Mesothelial cell of epicardium (in vitro differentiated cells): ENCODE measurements around the gene TMEM87B. TPM values are rescaled to one million over a fixed set of nuclear protein-coding genes. Genes with fewer than 3 reads are reported as not detected.

Experiments
- DNase-seq, 2 experiments: peaks; one replicate each; pipeline ENCODE4 v3.0.0; 2021; ENCODE audit warnings: low spot score in 2 of 2; ENCODE audit not compliant: unreplicated experiment in 2 of 2
- H3K27ac Mint-ChIP-seq: 2 replicates; pipeline ENCODE4 v1.8.0; 2021; ENCODE audit warnings: mixed read lengths
- H3K27me3 Mint-ChIP-seq: 2 replicates; pipeline ENCODE4 v1.8.0; 2021; ENCODE audit warnings: low read depth, mixed read lengths
- H3K36me3 Mint-ChIP-seq: 2 replicates; pipeline ENCODE4 v1.8.0; 2021; ENCODE audit warnings: mixed read lengths
- H3K4me1 Mint-ChIP-seq: 2 replicates; pipeline ENCODE4 v1.8.0; 2021; ENCODE audit warnings: mixed read lengths
- H3K4me3 Mint-ChIP-seq: 2 replicates; pipeline ENCODE4 v1.8.0; 2021; ENCODE audit warnings: mild to moderate bottlenecking, moderate library complexity, mixed read lengths
- H3K9me3 Mint-ChIP-seq: 2 replicates; pipeline ENCODE4 v1.8.0; 2021; ENCODE audit warnings: mixed read lengths
- CTCF ChIP-seq: fragments of 200-600 bp; sonication (generic); IDR thresholded peaks from one replicate; pipeline ENCODE4 v1.5.0; 2021; ENCODE audit warnings: antibody characterized with exemption; ENCODE audit not compliant: unreplicated experiment
- total RNA-seq: library from RNA; stranded (reverse); gene quantifications from 3 replicates; pipeline ENCODE4 v1.2.1, GENCODE V29; 2021

Gene TMEM87B
- total RNA-seq, 1 donor from 2014 or later, result 19.4 TPM

- no peaks in the 10 kb centered on the region for H3K27me3 Mint-ChIP-seq
- DNase-seq, result no peak
- no peak overlapping the region for H3K4me3 Mint-ChIP-seq
- no peak overlapping the region for H3K27ac Mint-ChIP-seq
- peaks cover 43% of the 10 kb centered on the region for H3K9me3 Mint-ChIP-seq
- H3K36me3 Mint-ChIP-seq, result peaks cover 66% of the 10 kb centered on the region
- TF ChIP-seq CTCF, result no peak
- no peaks in the 10 kb centered on the region for H3K4me1 Mint-ChIP-seq
These were observed 18.8 kb downstream of the TMEM87B start for GRCh38 chr2:112073875-112074274.

- no peaks in the 10 kb centered on the region for H3K27me3 Mint-ChIP-seq
- DNase-seq, result no peak
- peaks cover 67% of the 10 kb centered on the region for H3K36me3 Mint-ChIP-seq
- H3K9me3 Mint-ChIP-seq, result peaks cover 39% of the 10 kb centered on the region
- H3K4me3 Mint-ChIP-seq, result no peak overlapping the region
- TF ChIP-seq CTCF, result no peak
- no peak overlapping the region for H3K27ac Mint-ChIP-seq
- no peaks in the 10 kb centered on the region for H3K4me1 Mint-ChIP-seq
These were observed 19.4 kb downstream of the TMEM87B start for GRCh38 chr2:112074506-112074905.

GRCh38 chr2:112075490-112076260 lies 20.6 kb downstream of the TMEM87B start:
- Mint-ChIP-seq H3K9me3 (peaks cover 32% of the 10 kb centered on the region), H3K4me1 (peaks cover 3% of the 10 kb centered on the region), H3K4me3 (no peak overlapping the region), H3K27me3 (no peaks in the 10 kb centered on the region), H3K27ac (no peak overlapping the region), H3K36me3 (peaks cover 61% of the 10 kb centered on the region)
- no peak for TF ChIP-seq CTCF
- DNase-seq, result no peak

- Mint-ChIP-seq H3K36me3 (peaks cover 61% of the 10 kb centered on the region), H3K4me3 (no peak overlapping the region), H3K9me3 (peaks cover 20% of the 10 kb centered on the region), H3K27ac (no peak overlapping the region), H3K27me3 (no peaks in the 10 kb centered on the region), H3K4me1 (peaks cover 16% of the 10 kb centered on the region)
- no peak for DNase-seq
- no peak for TF ChIP-seq CTCF
These were observed 22.7 kb downstream of the TMEM87B start for GRCh38 chr2:112077814-112078213.

- no peaks in the 10 kb centered on the region for H3K27me3 Mint-ChIP-seq
- peaks cover 68% of the 10 kb centered on the region for H3K36me3 Mint-ChIP-seq
- H3K4me1 Mint-ChIP-seq, result peaks cover 20% of the 10 kb centered on the region
- TF ChIP-seq CTCF, result no peak
- DNase-seq, result no peak
- H3K4me3 Mint-ChIP-seq, result no peak overlapping the region
- H3K27ac Mint-ChIP-seq, result peak overlapping the region; percentile 89
- H3K9me3 Mint-ChIP-seq, result peaks cover 3% of the 10 kb centered on the region
These were observed 26.2 kb downstream of the TMEM87B start for GRCh38 chr2:112081262-112081661.
